GM18519 (cell line): ENCODE measurements around the gene TTLL10.

Experiments
- ATAC-seq: cut with Tn5 transposase; IDR thresholded peaks from one replicate; pipeline ENCODE4 v1.9.1; 2021; ENCODE audit warnings: mild to moderate bottlenecking, moderate library complexity; ENCODE audit not compliant: unreplicated experiment, low FRiP score

TTLL10 gene

GRCh38 chr1:1232208-1232795 is 58.6 kb downstream of the TTLL10 start, which contains the start of gene B3GALT6:
B3GALT6 (plus strand) TSS chr1:1232237; CDS start chr1:1232279, 42 bp downstream.
- ATAC-seq: peak; percentile 6

GRCh38 chr1:1232796-1233566 is 59.3 kb downstream of the TTLL10 start:
- no peak for ATAC-seq

- ATAC-seq: no peak
Observed at GRCh38 chr1:1233567-1233892, 59.9 kb downstream of the TTLL10 start.

GRCh38 chr1:1234180-1234808 is 60.6 kb downstream of the TTLL10 start:
- ATAC-seq: no peak

GRCh38 chr1:1235016-1235744 is 61.5 kb downstream of the TTLL10 start:
- no peak for ATAC-seq

GRCh38 chr1:1236176-1236763 is 62.6 kb downstream of the TTLL10 start:
- ATAC-seq: no peak

GRCh38 chr1:1236945-1237873 is 63.5 kb downstream of the TTLL10 start:
- ATAC-seq: no peak

GRCh38 chr1:1237874-1238701 is 64.4 kb downstream of the TTLL10 start:
- no peak for ATAC-seq

GRCh38 chr1:1238702-1239178 is 65.1 kb downstream of the TTLL10 start:
- no peak for ATAC-seq

- no peak for ATAC-seq
Observed at GRCh38 chr1:1239227-1239613, 65.5 kb downstream of the TTLL10 start.

GRCh38 chr1:1239614-1240347 is 66.1 kb downstream of the TTLL10 start:
- no peak for ATAC-seq

GRCh38 chr1:1240348-1240732 is 66.7 kb downstream of the TTLL10 start:
- no peak for ATAC-seq

- no peak for ATAC-seq
Observed at GRCh38 chr1:1240822-1241587, 67.3 kb downstream of the TTLL10 start.

- ATAC-seq: no peak
Observed at GRCh38 chr1:1241588-1242219, 68.0 kb downstream of the TTLL10 start.

- no peak for ATAC-seq
Observed at GRCh38 chr1:1242461-1243265, 69.0 kb downstream of the TTLL10 start.

GRCh38 chr1:1243266-1243660 is 69.6 kb downstream of the TTLL10 start:
- no peak for ATAC-seq
